ENCODE data around the gene FXN. TPM values are rescaled to one million over a fixed set of nuclear protein-coding genes. Genes with fewer than 3 reads are reported as not detected.

FXN gene
- total RNA-seq, 4 donors from 2014 or later: 4.0 to 7.2 (median 5.5) TPM

DNA sequence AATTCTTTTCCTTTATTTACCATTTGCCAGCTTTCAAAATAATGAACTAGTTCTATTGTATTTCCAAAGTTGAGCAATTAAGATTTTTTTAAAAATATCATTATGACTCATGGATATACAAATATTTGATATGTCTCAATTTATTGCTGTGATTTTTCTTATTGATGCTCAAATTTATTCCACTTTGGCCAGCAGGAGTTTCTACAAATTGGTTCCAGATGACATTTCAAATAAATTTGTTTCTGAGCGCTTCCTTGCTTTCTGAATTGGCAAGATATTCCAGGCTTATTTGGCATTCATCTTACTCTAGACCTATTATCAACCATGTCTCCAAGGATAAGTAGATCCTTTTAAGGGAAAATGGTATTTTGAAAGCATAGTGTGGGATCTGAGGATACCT lies 80.1 kb downstream of the FXN start:
- ATAC-seq (ENCODE audit: low FRiP score): no peak
- no peak for DNase-seq (ENCODE audit: low spot score)
- TF ChIP-seq CTCF (IDR thresholded peaks at IDR 0.05): no peak

- no peak for DNase-seq (ENCODE audit: low spot score)
- no peak for TF ChIP-seq CTCF (IDR thresholded peaks at IDR 0.05)
- ATAC-seq (ENCODE audit: low FRiP score): no peak
These were observed 83.1 kb downstream of the FXN start for GRCh38 chr9:69118656-69119055.

GRCh38 chr9:69120380-69121154 lies 85.0 kb downstream of the FXN start:
- DNase-seq (ENCODE audit: low spot score): no peak
- ATAC-seq (ENCODE audit: low FRiP score): peak; percentile 77
- TF ChIP-seq CTCF (IDR thresholded peaks at IDR 0.05): no peak

- ATAC-seq (ENCODE audit: low FRiP score) (peak; percentile 60), DNase-seq (ENCODE audit: low spot score) (no peak)
- TF ChIP-seq CTCF (IDR thresholded peaks at IDR 0.05): no peak
These were observed 85.9 kb downstream of the FXN start for GRCh38 chr9:69121155-69122081.

- peak; percentile 35 for DNase-seq (ENCODE audit: low spot score)
- peak; percentile 76 for ATAC-seq (ENCODE audit: low FRiP score)
- no peak for TF ChIP-seq CTCF (IDR thresholded peaks at IDR 0.05)
These were observed 86.6 kb downstream of the FXN start for GRCh38 chr9:69122082-69122548.

GRCh38 chr9:69122549-69123141 lies 87.1 kb downstream of the FXN start:
- no peak for TF ChIP-seq CTCF (IDR thresholded peaks at IDR 0.05)
- peak; percentile 30 for ATAC-seq (ENCODE audit: low FRiP score)
- no peak for DNase-seq (ENCODE audit: low spot score)
